Activated B cell treated with CpG ODN at 0.5 μM for 24 hours (primary cell): ENCODE data around the gene DNAJC5. TPM values are rescaled to one million over a fixed set of nuclear protein-coding genes. Genes with fewer than 3 reads are reported as not detected.

Experiments used
- ATAC-seq: fragments of 200-7000 bp; cut with Tn5 transposase; one replicate; pipeline ENCODE4 v1.10.0; 2021; ENCODE audit warnings: low read depth, mild to moderate bottlenecking, moderate library complexity
- CTCF ChIA-PET: fragments of 350-600 bp; sonication (Branson Sonifier 250); formaldehyde crosslinking; loops from one replicate; lab custom pipeline; 2021; ENCODE audit warnings: antibody characterized with exemption; lab: Charles Lee
- POLR2A ChIA-PET: fragments of 350-600 bp; sonication (Branson Sonifier 250); formaldehyde crosslinking; loops from one replicate; lab custom pipeline; 2021; ENCODE audit warnings: antibody characterized with exemption; lab: Charles Lee
- DNase-seq: peaks from one replicate; pipeline ENCODE4 v3.0.0; 2022
- H3K27ac Mint-ChIP-seq: one replicate; pipeline ENCODE4 v1.8.0; 2020; ENCODE audit warnings: mixed read lengths
- H3K27me3 Mint-ChIP-seq: one replicate; pipeline ENCODE4 v1.8.0; 2021; ENCODE audit warnings: mixed read lengths
- H3K36me3 Mint-ChIP-seq: one replicate; pipeline ENCODE4 v1.8.0; 2021; ENCODE audit warnings: low read depth, mixed read lengths
- H3K4me1 Mint-ChIP-seq: one replicate; pipeline ENCODE4 v1.8.0; 2021; ENCODE audit warnings: mixed read lengths
- H3K4me3 Mint-ChIP-seq: one replicate; pipeline ENCODE4 v1.8.0; 2020; ENCODE audit warnings: mild to moderate bottlenecking, mixed read lengths
- H3K9me3 Mint-ChIP-seq: one replicate; pipeline ENCODE4 v1.8.0; 2020; ENCODE audit warnings: mixed read lengths
- CTCF ChIP-seq: fragments of 200-600 bp; IDR thresholded peaks from one replicate; pipeline ENCODE4 v1.8.0; 2022; ENCODE audit warnings: antibody characterized with exemption, mild to moderate bottlenecking
- intact Hi-C: fragments of 100-400 bp; cut with micrococcal nuclease; formaldehyde crosslinking; loops from one replicate; pipeline ENCODE4 v1.15.1; 2024
- total RNA-seq: library from RNA; stranded (reverse); gene quantifications from 2 replicates; pipeline ENCODE4 v1.2.3, GENCODE V29; 2022

Gene DNAJC5
- total RNA-seq, 1 donor from 2014 or later, result 28.6 TPM

DNA sequence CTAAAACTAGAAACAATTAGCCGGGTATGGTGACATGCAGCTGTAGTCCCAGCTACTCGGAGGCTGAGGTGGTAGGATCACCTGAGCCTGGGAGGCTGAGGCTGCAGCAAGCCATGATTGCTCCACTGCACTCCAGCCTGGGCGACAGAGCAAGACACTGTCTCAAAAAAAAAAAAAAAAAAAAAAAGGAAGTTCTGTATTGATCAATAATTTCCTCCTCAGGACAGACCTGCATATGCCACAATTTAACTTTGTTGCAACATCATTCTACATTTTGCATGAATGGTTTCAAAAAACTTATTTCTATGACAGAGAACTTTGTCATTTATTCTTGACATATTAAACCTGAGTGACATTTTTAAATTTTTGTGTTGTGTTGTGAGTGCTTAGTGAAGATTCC is 5.5 kb downstream of the DNAJC5 start:
- no peak overlapping the region for H3K4me3 Mint-ChIP-seq
- POLR2A ChIA-PET, result interaction anchor here (0.7 kb wide), 1 partner anchor 10 kb away, joined by 7 read pairs; no protein-coding TSS in a partner anchor
- no peak for TF ChIP-seq CTCF
- no peak overlapping the region for H3K27ac Mint-ChIP-seq
- no peak for ATAC-seq
- no peaks in the 10 kb centered on the region for H3K27me3 Mint-ChIP-seq
- peaks cover 70% of the 10 kb centered on the region for H3K4me1 Mint-ChIP-seq
- DNase-seq, result no peak
- H3K36me3 Mint-ChIP-seq, result peaks cover 27% of the 10 kb centered on the region
- no peaks in the 10 kb centered on the region for H3K9me3 Mint-ChIP-seq
- intact Hi-C loops, result no loop called here
- CTCF ChIA-PET, result no interaction called here

GRCh38 chr20:63903796-63904561 is 9.1 kb downstream of the DNAJC5 start:
- H3K27me3 Mint-ChIP-seq, result no peaks in the 10 kb centered on the region
- intact Hi-C loops, result no loop called here
- TF ChIP-seq CTCF, result no peak
- POLR2A ChIA-PET, result no interaction called here
- ATAC-seq (no peak), DNase-seq (no peak)
- H3K9me3 Mint-ChIP-seq, result no peaks in the 10 kb centered on the region
- no peak overlapping the region for H3K4me3 Mint-ChIP-seq
- H3K27ac Mint-ChIP-seq, result no peak overlapping the region
- CTCF ChIA-PET, result no interaction called here
- peaks cover 20% of the 10 kb centered on the region for H3K36me3 Mint-ChIP-seq
- H3K4me1 Mint-ChIP-seq, result peaks cover 43% of the 10 kb centered on the region

- Mint-ChIP-seq H3K27ac (no peak overlapping the region), H3K27me3 (no peaks in the 10 kb centered on the region), H3K4me1 (peaks cover 39% of the 10 kb centered on the region), H3K36me3 (peaks cover 12% of the 10 kb centered on the region), H3K4me3 (no peak overlapping the region), H3K9me3 (no peaks in the 10 kb centered on the region)
- POLR2A ChIA-PET, result interaction anchor here (0.6 kb wide), 1 partner anchor 334 kb away, joined by 4 read pairs; the partner anchor contains the start of gene HELZ2
- intact Hi-C loops, result no loop called here
- DNase-seq (no peak), ATAC-seq (no peak)
- CTCF ChIA-PET, result interaction anchor here (1.0 kb wide), 1 partner anchor 9 kb away, joined by 3 read pairs; no protein-coding TSS in a partner anchor
- no peak for TF ChIP-seq CTCF
These were observed 13.2 kb downstream of the DNAJC5 start for GRCh38 chr20:63908008-63908682.

DNA sequence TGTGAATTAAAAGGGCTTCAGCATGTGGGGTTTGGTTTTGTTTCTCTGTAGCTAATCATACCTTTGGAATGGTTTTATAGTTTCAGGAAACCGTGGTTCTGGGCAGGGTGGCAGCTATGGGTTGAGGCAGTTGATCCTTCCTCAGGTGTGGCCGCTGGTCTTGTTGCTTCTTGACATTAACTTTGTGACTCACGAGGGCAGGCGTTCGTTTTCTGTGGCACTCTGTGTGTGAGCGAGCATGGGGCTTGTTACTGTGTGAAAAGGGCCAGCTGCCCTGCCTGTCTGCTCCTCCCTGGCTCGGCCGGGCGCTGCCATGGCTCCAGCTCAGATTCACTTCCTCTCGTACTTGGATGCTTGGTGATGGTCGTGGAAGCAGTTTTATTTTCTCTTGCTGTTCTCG is 16.2 kb downstream of the DNAJC5 start:
- ATAC-seq (no peak), DNase-seq (no peak)
- Mint-ChIP-seq H3K27me3 (no peaks in the 10 kb centered on the region), H3K4me1 (peaks cover 30% of the 10 kb centered on the region), H3K27ac (no peak overlapping the region), H3K9me3 (peaks cover 2% of the 10 kb centered on the region), H3K36me3 (peaks cover 20% of the 10 kb centered on the region), H3K4me3 (no peak overlapping the region)
- CTCF ChIA-PET, result interaction anchor here (0.7 to 0.8 kb wide), 2 partner anchors 24 to 63 kb away, joined by 3 read pairs; no protein-coding TSS in a partner anchor
- TF ChIP-seq CTCF, result no peak
- intact Hi-C loops, result no loop called here
- POLR2A ChIA-PET, result interaction anchor here (0.5 kb wide), 1 partner anchor 11 kb away, joined by 7 read pairs; no protein-coding TSS in a partner anchor

DNA sequence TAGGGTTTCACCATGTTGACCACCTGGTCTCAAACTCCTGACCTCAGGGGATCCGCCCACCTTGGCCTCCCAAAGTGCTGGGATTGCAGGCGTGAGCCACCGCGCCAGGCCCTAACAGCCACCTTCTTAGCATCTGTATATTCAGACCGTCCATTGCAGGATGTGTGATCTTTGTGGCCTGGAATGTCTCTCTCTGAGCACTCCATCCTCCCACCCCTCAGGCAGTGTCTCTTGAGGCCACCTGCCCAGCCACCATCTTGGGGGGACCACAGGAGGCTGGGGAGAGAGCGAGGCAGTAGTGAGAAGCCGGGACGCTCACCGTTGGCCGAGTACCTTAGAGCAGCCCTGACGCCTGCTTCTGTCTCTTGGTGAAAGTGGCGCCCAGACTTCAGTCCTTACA is 18.8 kb downstream of the DNAJC5 start:
- H3K4me3 Mint-ChIP-seq, result no peak overlapping the region
- CTCF ChIA-PET, result no interaction called here
- no peaks in the 10 kb centered on the region for H3K27me3 Mint-ChIP-seq

More for the DNA sequence above, 18.8 kb downstream of the DNAJC5 start:
- DNase-seq, result no peak
- TF ChIP-seq CTCF, result no peak
- no peak overlapping the region for H3K27ac Mint-ChIP-seq
- no peak for ATAC-seq
- intact Hi-C loops, result no loop called here
- POLR2A ChIA-PET, result no interaction called here
- H3K36me3 Mint-ChIP-seq, result peaks cover 31% of the 10 kb centered on the region
- H3K9me3 Mint-ChIP-seq, result peaks cover 4% of the 10 kb centered on the region
- peaks cover 44% of the 10 kb centered on the region for H3K4me1 Mint-ChIP-seq
